ENCODE results near the gene ADAM15.

The ADAM15 gene

GRCh38 chr1:155038602-155039307 lies 12.4 kb upstream of the ADAM15 start:
- H3K9ac ChIP-seq = no peak overlapping the region
- no peaks in the 10 kb centered on the region for H3K27me3 ChIP-seq (ENCODE audit: control insufficient read depth, insufficient read depth, low read length)
- no peak overlapping the region for H3K27ac ChIP-seq
- H3K4me2 ChIP-seq (ENCODE audit: low read length) = no peak overlapping the region
- H3K4me3 ChIP-seq (ENCODE audit: low read depth, low read length) = no peak overlapping the region
- no peaks in the 10 kb centered on the region for H3K36me3 ChIP-seq (ENCODE audit: control insufficient read depth, insufficient read depth, low read length)
- H3K9me3 ChIP-seq (ENCODE audit: control insufficient read depth, low read length) = no peaks in the 10 kb centered on the region
- no peak for TF ChIP-seq CTCF (IDR thresholded peaks at IDR 0.05)
- H2AFZ ChIP-seq = no peak overlapping the region
- H3K79me2 ChIP-seq = no peaks in the 10 kb centered on the region
- no peaks in the 10 kb centered on the region for H3K4me1 ChIP-seq

- H3K4me3 ChIP-seq (ENCODE audit: low read depth, low read length) = no peak overlapping the region
Observed at GRCh38 chr1:155039308-155039669, 11.8 kb upstream of the ADAM15 start.

GRCh38 chr1:155040358-155041093 lies 10.6 kb upstream of the ADAM15 start:
- no peak overlapping the region for H3K27ac ChIP-seq
- H3K4me2 ChIP-seq (ENCODE audit: low read length) = no peak overlapping the region
- no peak overlapping the region for H2AFZ ChIP-seq
- H3K9ac ChIP-seq = no peak overlapping the region
- no peaks in the 10 kb centered on the region for H3K27me3 ChIP-seq (ENCODE audit: control insufficient read depth, insufficient read depth, low read length)
- no peaks in the 10 kb centered on the region for H3K9me3 ChIP-seq (ENCODE audit: control insufficient read depth, low read length)
- no peaks in the 10 kb centered on the region for H3K4me1 ChIP-seq
- H3K36me3 ChIP-seq (ENCODE audit: control insufficient read depth, insufficient read depth, low read length) = no peaks in the 10 kb centered on the region
- no peaks in the 10 kb centered on the region for H3K79me2 ChIP-seq
- H3K4me3 ChIP-seq (ENCODE audit: low read depth, low read length) = no peak overlapping the region
- TF ChIP-seq CTCF (IDR thresholded peaks at IDR 0.05) = no peak

More at GRCh38 chr1:155039308-155039669, 11.8 kb upstream of the ADAM15 start:
- Histone ChIP-seq H3K4me1 (no peaks in the 10 kb centered on the region), H3K27me3 (ENCODE audit: control insufficient read depth, insufficient read depth, low read length) (no peaks in the 10 kb centered on the region), H2AFZ (no peak overlapping the region), H3K4me2 (ENCODE audit: low read length) (no peak overlapping the region), H3K79me2 (no peaks in the 10 kb centered on the region), H3K36me3 (ENCODE audit: control insufficient read depth, insufficient read depth, low read length) (no peaks in the 10 kb centered on the region), H3K9ac (no peak overlapping the region), H3K27ac (no peak overlapping the region), H3K9me3 (ENCODE audit: control insufficient read depth, low read length) (no peaks in the 10 kb centered on the region)
- no peak for TF ChIP-seq CTCF (IDR thresholded peaks at IDR 0.05)

- H3K4me2 ChIP-seq (ENCODE audit: low read length) = no peak overlapping the region
- H3K27ac ChIP-seq = no peak overlapping the region
Observed at GRCh38 chr1:155042789-155043188, 8.3 kb upstream of the ADAM15 start.

More at GRCh38 chr1:155042789-155043188, 8.3 kb upstream of the ADAM15 start:
- no peaks in the 10 kb centered on the region for H3K79me2 ChIP-seq
- no peaks in the 10 kb centered on the region for H3K27me3 ChIP-seq (ENCODE audit: control insufficient read depth, insufficient read depth, low read length)
- no peak overlapping the region for H2AFZ ChIP-seq
- TF ChIP-seq CTCF (IDR thresholded peaks at IDR 0.05) = no peak
- H3K4me1 ChIP-seq = no peaks in the 10 kb centered on the region
- H3K9ac ChIP-seq = no peak overlapping the region
- no peak overlapping the region for H3K4me3 ChIP-seq (ENCODE audit: low read depth, low read length)
- no peaks in the 10 kb centered on the region for H3K9me3 ChIP-seq (ENCODE audit: control insufficient read depth, low read length)
- no peaks in the 10 kb centered on the region for H3K36me3 ChIP-seq (ENCODE audit: control insufficient read depth, insufficient read depth, low read length)
